ENCODE results near the gene GHR.

Gene GHR

GRCh38 chr5:42502613-42503470, 79.6 kb downstream of the GHR start:
- no peaks in the 10 kb centered on the region for H3F3A ChIP-seq (ENCODE audit: insufficient read depth, low read length)
- H3K9me3 ChIP-seq (ENCODE audit: low read length), result no peaks in the 10 kb centered on the region
- H3K4me2 ChIP-seq (ENCODE audit: low read length), result no peak overlapping the region
- no peaks in the 10 kb centered on the region for H3K79me2 ChIP-seq (ENCODE audit: insufficient read depth, low read length)
- H3K4me1 ChIP-seq (ENCODE audit: insufficient read depth, low read length, severe bottlenecking), result no peaks in the 10 kb centered on the region
- no peaks in the 10 kb centered on the region for H3K9me2 ChIP-seq (ENCODE audit: low read depth, low read length)
- H3K27me3 ChIP-seq (ENCODE audit: insufficient read depth, low read length), result no peaks in the 10 kb centered on the region
- no peak overlapping the region for H3K4me3 ChIP-seq (ENCODE audit: low read depth, low read length, poor library complexity, severe bottlenecking)
- TF ChIP-seq, protein P1, sequence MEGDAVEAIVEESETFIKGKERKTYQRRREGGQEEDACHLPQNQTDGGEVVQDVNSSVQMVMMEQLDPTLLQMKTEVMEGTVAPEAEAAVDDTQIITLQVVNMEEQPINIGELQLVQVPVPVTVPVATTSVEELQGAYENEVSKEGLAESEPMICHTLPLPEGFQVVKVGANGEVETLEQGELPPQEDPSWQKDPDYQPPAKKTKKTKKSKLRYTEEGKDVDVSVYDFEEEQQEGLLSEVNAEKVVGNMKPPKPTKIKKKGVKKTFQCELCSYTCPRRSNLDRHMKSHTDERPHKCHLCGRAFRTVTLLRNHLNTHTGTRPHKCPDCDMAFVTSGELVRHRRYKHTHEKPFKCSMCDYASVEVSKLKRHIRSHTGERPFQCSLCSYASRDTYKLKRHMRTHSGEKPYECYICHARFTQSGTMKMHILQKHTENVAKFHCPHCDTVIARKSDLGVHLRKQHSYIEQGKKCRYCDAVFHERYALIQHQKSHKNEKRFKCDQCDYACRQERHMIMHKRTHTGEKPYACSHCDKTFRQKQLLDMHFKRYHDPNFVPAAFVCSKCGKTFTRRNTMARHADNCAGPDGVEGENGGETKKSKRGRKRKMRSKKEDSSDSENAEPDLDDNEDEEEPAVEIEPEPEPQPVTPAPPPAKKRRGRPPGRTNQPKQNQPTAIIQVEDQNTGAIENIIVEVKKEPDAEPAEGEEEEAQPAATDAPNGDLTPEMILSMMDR (IDR thresholded peaks at IDR 0.05; ENCODE audit: low read length), result no peak
- no peak for TF ChIP-seq EZH2 (IDR thresholded peaks at IDR 0.05; ENCODE audit: borderline replicate concordance, low read length)
- no peaks in the 10 kb centered on the region for H3K36me3 ChIP-seq (ENCODE audit: insufficient read depth, low read length)
- no peak overlapping the region for H3K27ac ChIP-seq (ENCODE audit: low read depth, low read length, poor library complexity, severe bottlenecking)
- no peak overlapping the region for H3K9ac ChIP-seq (ENCODE audit: low read length)
- no peaks in the 10 kb centered on the region for H4K20me1 ChIP-seq (ENCODE audit: insufficient read depth, low read length)
- no peak overlapping the region for H2AFZ ChIP-seq (ENCODE audit: low read length)

GRCh38 chr5:42506662-42507061, 83.4 kb downstream of the GHR start:
- no peak overlapping the region for H3K9ac ChIP-seq (ENCODE audit: low read length)
- H3K4me2 ChIP-seq (ENCODE audit: low read length), result no peak overlapping the region
- H4K20me1 ChIP-seq (ENCODE audit: insufficient read depth, low read length), result no peaks in the 10 kb centered on the region
- no peaks in the 10 kb centered on the region for H3K9me2 ChIP-seq (ENCODE audit: low read depth, low read length)
- H3K36me3 ChIP-seq (ENCODE audit: insufficient read depth, low read length), result no peaks in the 10 kb centered on the region
- H3K27ac ChIP-seq (ENCODE audit: low read depth, low read length, poor library complexity, severe bottlenecking), result no peak overlapping the region
- H3K27me3 ChIP-seq (ENCODE audit: insufficient read depth, low read length), result no peaks in the 10 kb centered on the region
- no peak overlapping the region for H2AFZ ChIP-seq (ENCODE audit: low read length)
- H3K79me2 ChIP-seq (ENCODE audit: insufficient read depth, low read length), result no peaks in the 10 kb centered on the region
- no peaks in the 10 kb centered on the region for H3F3A ChIP-seq (ENCODE audit: insufficient read depth, low read length)
- H3K9me3 ChIP-seq (ENCODE audit: low read length), result no peaks in the 10 kb centered on the region
- TF ChIP-seq, protein P1 (IDR thresholded peaks at IDR 0.05; ENCODE audit: low read length), result no peak
- TF ChIP-seq EZH2 (IDR thresholded peaks at IDR 0.05; ENCODE audit: borderline replicate concordance, low read length), result no peak
- no peaks in the 10 kb centered on the region for H3K4me1 ChIP-seq (ENCODE audit: insufficient read depth, low read length, severe bottlenecking)
- no peak overlapping the region for H3K4me3 ChIP-seq (ENCODE audit: low read depth, low read length, poor library complexity, severe bottlenecking)

DNA sequence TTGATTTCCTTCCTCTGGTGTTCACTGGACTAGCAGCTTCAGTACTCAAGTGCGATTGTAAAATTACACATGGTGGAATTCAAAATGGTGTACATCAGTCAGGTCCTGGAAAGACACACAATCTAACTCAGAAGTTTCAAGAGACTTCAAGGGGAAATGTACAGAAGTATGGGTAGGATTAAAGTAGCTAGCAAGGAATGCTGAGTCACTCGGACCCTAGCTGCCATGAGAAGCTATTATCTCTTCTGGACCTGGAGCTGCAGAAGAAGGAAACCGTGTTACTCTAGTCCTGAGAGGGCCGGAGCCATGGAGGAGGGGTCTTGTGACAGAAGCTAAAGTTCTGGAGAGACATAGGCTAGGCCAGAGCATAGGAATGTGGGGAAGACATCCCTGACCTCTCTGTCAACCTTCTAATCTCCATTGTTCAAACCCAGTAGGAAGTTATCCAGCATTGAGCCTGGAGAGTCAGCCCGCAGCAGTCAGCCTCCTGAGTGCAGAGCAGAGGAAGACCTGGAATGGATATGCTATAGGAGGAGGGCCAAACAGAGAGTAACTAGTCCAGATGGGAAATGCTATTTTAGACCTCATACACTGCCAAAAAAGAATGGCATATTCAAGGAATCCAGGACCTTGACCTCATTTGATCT, 84.3 kb downstream of the GHR start:
- H3K27ac ChIP-seq (ENCODE audit: low read depth, low read length, poor library complexity, severe bottlenecking), result no peak overlapping the region
- no peaks in the 10 kb centered on the region for H3K4me1 ChIP-seq (ENCODE audit: insufficient read depth, low read length, severe bottlenecking)
- no peak overlapping the region for H2AFZ ChIP-seq (ENCODE audit: low read length)
- H3K9me3 ChIP-seq (ENCODE audit: low read length), result no peaks in the 10 kb centered on the region
- H3K4me3 ChIP-seq (ENCODE audit: low read depth, low read length, poor library complexity, severe bottlenecking), result no peak overlapping the region
- H3K4me2 ChIP-seq (ENCODE audit: low read length), result no peak overlapping the region
- TF ChIP-seq, protein P1 (IDR thresholded peaks at IDR 0.05; ENCODE audit: low read length), result no peak
- TF ChIP-seq EZH2 (IDR thresholded peaks at IDR 0.05; ENCODE audit: borderline replicate concordance, low read length), result no peak
- no peak overlapping the region for H3K9ac ChIP-seq (ENCODE audit: low read length)
- H3K79me2 ChIP-seq (ENCODE audit: insufficient read depth, low read length), result no peaks in the 10 kb centered on the region
- no peaks in the 10 kb centered on the region for H3K36me3 ChIP-seq (ENCODE audit: insufficient read depth, low read length)
- no peaks in the 10 kb centered on the region for H3K27me3 ChIP-seq (ENCODE audit: insufficient read depth, low read length)
- no peaks in the 10 kb centered on the region for H4K20me1 ChIP-seq (ENCODE audit: insufficient read depth, low read length)
- no peaks in the 10 kb centered on the region for H3K9me2 ChIP-seq (ENCODE audit: low read depth, low read length)
- H3F3A ChIP-seq (ENCODE audit: insufficient read depth, low read length), result no peaks in the 10 kb centered on the region
